Neural cell (in vitro differentiated cells): Measurements from ENCODE around the gene KRTAP10-10.

Experiments used
- CTCF ChIP-seq: fragments of 450-650 bp; IDR thresholded peaks from 2 replicates; pipeline ENCODE4 v1.5.1; 2014; ENCODE audit warnings: antibody characterized with exemption, mild to moderate bottlenecking, moderate library complexity; ENCODE audit not compliant: poor library complexity, severe bottlenecking
- EP300 ChIP-seq: fragments of 450-650 bp; conservative IDR thresholded peaks from 2 replicates; pipeline ENCODE4 v1.6.1; 2014; ENCODE audit warnings: antibody characterized with exemption, mild to moderate bottlenecking, moderate library complexity; ENCODE audit not compliant: poor library complexity, severe bottlenecking
- EZH2 ChIP-seq: fragments of 200-600, 300-800 bp; shearing (Covaris generic), sonication (generic); IDR thresholded peaks from 2 replicates; pipeline ENCODE4 v1.6.1; 2014; ENCODE audit warnings: antibody characterized with exemption, low read length, borderline replicate concordance, mild to moderate bottlenecking; ENCODE audit not compliant: insufficient read depth, poor library complexity, severe bottlenecking
- MXI1 ChIP-seq: fragments of 450-650 bp; conservative IDR thresholded peaks from 2 replicates; pipeline ENCODE4 v1.6.1; 2014; ENCODE audit warnings: antibody characterized with exemption, mild to moderate bottlenecking; ENCODE audit not compliant: poor library complexity, severe bottlenecking
- POLR2AphosphoS5 ChIP-seq: IDR thresholded peaks from 2 replicates; pipeline ENCODE4 v1.6.1; 2012
- REST ChIP-seq: IDR thresholded peaks from 2 replicates; pipeline ENCODE4 v1.6.1; 2012; ENCODE audit warnings: borderline replicate concordance
- TAF1 ChIP-seq: IDR thresholded peaks from 2 replicates; pipeline ENCODE4 v1.6.1; 2012; ENCODE audit warnings: low read depth

- TF ChIP-seq CTCF (no peak), EP300 (no peak), MXI1 (no peak), POLR2AphosphoS5 (no peak), REST (no peak), TAF1 (no peak), EZH2 (no peak)
Measured at GRCh38 chr21:44625756-44626155, 11.4 kb upstream of the KRTAP10-10 start.
